Measurements from ENCODE around the gene PSMC1.

PSMC1 gene

DNA sequence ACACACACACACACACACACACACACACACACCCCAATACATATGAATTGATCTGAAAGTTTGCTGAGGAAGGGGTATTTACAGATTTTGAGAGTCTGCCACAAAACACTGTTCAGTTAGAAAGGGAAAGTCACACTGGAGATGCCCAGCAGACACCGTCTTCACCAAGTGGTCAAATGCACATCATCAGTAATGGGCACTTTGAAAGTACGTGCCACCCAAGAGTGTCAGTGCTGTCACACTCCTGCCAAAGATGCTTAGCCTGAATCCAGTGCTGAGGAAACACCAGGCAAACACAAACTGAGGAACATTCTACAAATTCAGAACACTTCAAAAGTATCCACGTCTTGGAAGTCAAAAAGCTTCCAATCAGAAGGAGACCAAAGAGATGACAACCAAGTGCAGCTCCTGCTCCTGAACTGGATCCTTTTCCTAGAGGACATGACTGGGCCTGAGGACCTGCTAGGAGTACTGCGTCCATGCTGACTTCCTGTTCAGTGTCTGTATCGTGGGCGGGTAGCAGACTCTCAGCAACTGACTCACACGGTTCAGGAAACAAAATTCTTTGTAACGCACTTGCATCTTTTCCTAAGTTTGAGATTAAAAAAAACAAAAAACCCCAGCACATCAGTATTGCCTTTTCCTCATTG lies 18.6 kb downstream of the PSMC1 start:
- intact Hi-C loops (cut with DNase I) = no loop called here
- peak in 2 of 42 donors; percentile 31 to 33 for DNase-seq

- intact Hi-C loops (cut with DNase I) = no loop called here
- no peak for DNase-seq
Observed at GRCh38 chr14:90275458-90275814, 19.1 kb downstream of the PSMC1 start.

DNA sequence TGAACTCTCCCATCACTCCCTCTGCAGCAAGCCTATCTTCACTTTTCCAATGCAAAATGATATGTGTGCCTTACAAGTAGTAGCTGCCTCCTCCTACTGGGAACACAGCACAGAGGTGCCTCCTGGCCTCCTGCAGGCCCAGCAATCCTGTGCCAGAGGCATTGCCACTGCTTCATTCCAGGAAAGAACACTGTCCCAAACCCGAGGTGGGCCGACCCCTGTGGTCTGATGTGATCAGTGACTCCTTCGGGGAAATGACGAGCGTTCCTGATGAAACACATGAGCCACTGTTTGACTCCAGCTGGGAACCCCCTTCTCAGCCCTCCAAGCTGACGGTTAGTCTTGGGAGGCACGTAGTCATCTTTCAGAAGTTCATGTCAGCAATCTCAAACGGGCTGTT lies 19.5 kb downstream of the PSMC1 start:
- intact Hi-C loops (cut with DNase I) = no loop called here
- no peak for DNase-seq

GRCh38 chr14:90276646-90277367 lies 20.5 kb downstream of the PSMC1 start:
- DNase-seq = no peak
- intact Hi-C loops (cut with DNase I) = no loop called here

DNA sequence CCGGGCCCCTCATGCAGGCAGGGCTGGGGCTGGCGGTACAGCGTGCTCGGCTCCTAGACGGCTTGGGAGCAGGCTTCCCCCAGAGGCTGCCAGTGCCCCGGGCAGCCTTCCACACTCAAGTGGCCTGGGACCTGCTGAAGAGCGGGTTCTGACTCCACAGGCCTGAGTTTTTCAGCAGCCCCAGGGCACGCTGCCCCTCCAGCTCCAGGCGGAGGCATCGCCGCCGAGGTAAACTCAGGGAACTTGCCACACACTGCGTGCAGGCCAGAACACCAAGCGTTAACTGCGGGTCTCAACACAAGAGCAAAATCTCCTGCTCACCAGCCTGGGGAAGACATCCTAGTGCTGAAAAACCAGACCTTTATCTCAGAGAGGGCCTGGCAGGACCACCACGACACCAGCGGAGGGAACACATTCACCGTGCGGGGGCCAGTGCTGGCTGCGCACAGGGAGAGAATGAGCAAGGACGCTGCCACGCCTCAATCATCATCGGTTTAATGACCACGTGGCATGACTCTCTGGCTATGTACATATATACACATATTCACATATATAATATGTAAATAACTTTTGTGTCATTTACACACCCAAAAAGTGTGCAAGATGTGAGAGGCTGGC lies 21.3 kb downstream of the PSMC1 start:
- intact Hi-C loops (cut with DNase I) = no loop called here
- no peak for DNase-seq

- DNase-seq = peak in 16 of 42 donors; percentile 17 to 78 (median 48)
- intact Hi-C loops (cut with DNase I) = no loop called here
Observed at GRCh38 chr14:90278199-90279175, 22.1 kb downstream of the PSMC1 start.

DNA sequence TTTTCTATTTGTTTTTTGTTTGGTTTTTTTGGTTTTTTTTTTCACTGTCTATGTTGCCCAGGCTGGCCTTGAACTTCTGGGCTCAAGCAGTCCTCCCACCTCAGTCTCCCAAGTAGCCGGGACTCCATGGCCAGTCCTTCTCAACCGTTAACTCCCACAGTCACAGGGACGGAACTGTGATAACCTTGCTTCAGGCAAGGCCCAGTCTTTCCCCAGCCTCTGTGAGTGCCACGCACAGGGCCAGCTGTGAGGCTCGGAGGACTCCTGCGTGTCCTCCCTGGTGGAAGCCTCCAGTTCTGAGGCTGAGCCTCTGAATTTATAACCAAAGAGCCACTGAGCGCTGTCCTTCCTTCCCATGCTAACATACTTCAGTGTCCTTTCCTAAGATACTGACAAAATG lies 23.7 kb downstream of the PSMC1 start:
- intact Hi-C loops (cut with DNase I) = no loop called here
- no peak for DNase-seq

DNA sequence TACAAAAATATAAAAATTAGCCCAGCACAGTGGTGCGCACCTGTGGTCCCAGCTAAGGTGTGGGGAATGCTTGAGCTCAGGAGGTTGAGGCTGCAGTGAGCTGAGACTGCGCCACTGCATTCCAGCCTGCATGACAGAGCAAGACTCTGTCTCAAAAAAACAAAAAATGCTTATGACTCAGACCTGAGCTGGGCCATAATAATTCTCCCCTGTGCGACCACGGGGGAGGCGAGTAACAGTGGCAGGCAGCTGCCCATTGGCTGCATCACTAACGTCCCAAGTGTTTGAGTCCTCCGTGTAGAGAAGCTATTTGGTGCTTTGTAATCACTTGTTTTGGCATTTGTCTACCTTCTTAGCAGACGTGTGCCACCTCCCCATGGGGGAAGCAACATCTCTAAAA lies 24.9 kb downstream of the PSMC1 start:
- intact Hi-C loops (cut with DNase I) = no loop called here
- DNase-seq = no peak

DNA sequence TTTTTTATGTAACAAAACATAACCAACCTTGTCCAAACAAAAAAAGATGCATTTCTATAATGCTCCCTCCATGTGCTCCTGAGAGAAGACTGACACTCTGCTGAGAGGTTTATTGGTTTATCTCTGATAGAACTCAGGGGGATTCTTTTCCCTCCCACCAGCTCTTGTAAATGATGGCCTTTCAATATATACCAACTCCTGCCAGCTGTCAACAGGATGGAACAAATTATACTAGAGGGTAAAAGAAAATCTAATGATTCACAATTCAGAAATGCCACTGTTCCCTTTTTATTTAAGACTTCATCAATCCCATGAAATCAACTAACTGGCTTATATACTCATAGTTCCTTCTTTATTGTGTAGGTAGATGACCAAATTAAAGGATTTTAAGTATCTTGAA lies 25.4 kb downstream of the PSMC1 start:
- intact Hi-C loops (cut with DNase I) = no loop called here
- DNase-seq = no peak

DNA sequence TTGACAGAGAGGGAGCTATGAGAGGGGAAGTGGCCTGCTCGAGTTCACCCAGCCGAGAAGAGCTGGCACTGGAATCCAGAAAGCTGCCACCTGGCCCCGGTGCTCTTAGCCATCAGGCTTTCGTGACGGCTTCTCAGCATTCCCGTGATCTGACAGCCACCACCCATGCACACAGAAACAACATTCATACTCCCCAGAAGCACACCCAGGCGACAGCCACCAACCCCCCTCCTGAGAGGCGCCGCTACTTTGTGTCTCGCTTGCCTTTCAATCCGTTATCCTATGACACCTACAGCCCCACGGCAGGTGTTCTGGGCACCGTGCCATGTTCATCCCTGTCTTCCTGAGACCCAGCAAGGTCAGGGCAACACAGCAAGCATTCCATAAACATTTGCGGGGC lies 31.4 kb downstream of the PSMC1 start:
- intact Hi-C loops (cut with DNase I) = no loop called here
- DNase-seq = peak in 35 of 42 donors; percentile 14 to 69 (median 51)

DNA sequence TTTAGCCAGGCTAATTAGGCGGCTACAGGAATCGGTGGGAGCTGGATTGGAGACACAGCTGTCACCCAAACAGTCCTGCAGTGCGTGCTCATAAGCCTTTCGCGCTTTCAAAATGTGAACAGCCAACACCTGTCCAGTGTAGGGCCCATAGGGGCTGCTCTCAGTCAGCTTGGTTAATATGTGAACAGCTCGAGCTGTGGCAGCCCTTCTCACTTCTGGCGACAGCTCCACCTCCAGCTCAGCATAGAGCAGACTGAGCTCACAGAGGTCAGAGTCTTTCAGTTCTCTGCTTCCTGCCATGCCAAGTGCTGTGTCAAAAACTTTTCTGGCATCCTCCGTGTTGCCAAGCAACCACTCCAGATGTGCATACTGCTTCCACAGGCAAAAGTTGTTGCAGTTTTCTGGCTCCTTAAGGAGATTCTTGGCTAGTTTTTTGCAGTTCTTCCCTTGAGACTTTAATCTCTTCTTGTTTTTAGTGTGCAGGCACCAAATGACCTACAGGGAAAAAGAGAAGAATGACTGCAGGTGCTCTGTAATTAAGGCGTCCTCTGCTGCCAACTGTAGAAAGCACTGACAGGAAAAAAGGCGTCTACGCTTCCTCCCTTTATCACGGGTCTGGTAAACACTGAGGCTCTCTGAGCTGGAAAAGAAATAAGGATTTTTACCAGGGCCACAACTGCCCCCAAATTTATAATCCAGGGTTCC lies 32.5 kb downstream of the PSMC1 start:
- DNase-seq = peak in 15 of 42 donors; percentile 25 to 59 (median 36)
- intact Hi-C loops (cut with DNase I) = no loop called here

GRCh38 chr14:90290337-90291011 lies 34.1 kb downstream of the PSMC1 start:
- peak in 1 of 42 donors; percentile 6 for DNase-seq
- intact Hi-C loops (cut with DNase I) = no loop called here

- DNase-seq = no peak
- intact Hi-C loops (cut with DNase I) = no loop called here
Observed at GRCh38 chr14:90291699-90292098, 35.3 kb downstream of the PSMC1 start.

DNA sequence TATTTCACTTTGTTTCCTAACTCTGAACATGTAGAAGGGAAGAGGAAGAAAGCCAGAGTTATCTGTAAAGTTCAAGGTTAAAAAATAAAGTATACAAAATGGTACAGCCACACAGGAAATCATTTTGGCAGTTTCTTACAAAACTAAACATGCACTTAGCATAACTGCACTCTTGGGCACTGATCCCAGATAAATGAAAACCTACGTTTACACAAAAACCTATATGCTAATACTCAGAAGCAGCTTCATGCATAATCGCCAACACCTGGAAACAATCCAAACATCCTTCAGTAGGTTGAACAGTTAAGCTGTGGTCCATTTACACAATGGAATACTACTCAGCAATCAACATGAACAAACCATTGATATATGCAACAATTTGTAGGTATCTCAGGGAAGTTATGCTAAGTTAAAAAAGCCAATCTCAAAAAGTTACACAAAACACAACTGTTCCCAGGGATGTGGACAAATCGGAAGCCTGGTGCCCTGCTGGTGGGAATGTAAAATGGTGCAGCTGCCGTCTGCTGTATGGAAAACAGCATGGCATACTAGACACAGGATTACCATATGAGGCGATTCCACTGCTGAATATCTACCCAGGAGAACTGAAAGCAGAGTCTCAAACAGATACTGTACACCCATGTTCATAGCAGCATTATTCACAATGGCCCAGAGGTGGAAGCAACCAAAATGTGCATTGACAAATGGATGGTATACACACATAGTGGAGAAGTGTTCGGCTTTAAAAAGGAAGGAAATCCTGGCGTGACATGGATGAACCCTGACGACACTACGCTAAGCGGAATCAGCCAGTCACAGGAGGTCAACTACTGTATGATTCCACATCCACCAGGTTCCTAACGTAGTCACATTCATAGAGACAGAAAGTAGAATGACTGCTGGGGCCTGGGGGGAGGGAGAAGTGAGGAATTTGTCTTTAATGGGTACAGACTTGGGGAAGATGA lies 37.7 kb downstream of the PSMC1 start:
- peak in 1 of 42 donors; percentile 1 for DNase-seq
- intact Hi-C loops (cut with DNase I) = no loop called here

DNA sequence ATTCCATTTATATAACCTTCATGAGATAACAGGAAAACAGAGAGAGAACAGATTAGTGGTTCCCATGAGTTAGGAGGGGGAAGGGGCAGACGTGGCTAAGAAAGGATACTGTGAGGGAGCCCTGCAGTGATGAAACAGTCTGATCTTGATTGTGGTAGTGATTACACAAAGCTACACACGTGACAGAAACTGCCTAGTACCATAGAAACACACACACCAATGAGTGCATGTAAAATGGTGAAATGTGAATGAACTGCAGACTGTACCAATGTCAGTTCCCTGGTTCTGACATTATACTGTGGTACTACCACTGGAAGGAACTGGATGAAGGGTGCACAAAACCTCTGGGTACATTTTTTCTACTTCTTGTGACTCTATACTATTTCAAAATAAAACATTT lies 38.5 kb downstream of the PSMC1 start:
- intact Hi-C loops (cut with DNase I) = no loop called here
- DNase-seq = peak in 1 of 42 donors; percentile 1

DNA sequence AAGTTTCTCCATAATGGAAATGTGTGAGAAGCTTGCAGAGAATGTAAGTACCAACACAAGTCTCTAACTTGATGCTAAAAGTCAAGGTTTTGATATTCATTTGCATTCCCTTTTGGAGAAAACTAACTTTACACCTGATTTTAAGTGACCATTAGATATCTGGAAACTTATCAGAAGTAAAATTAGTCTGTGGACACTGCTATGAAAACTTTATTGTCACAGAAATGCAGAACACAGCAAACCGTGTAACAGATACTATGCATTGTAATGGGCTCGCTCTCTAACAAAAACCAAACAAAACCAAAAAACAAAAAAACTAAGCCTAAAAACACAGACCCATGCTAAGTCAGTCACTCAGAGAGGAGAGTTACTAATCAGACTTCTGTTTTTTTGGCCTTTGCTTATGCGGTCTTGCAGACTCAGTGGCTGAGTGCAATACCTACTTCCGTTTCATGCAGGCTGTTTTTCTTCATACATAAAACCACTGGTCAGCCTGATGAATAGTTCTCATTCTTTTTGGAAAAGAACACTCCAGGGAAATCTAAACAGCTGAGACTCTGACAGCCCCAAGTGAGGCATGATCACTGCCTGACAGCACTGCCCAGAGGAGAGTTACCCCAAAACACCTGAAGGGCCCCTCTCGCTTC lies 39.6 kb downstream of the PSMC1 start:
- intact Hi-C loops (cut with DNase I) = no loop called here
- DNase-seq = peak in 3 of 42 donors; percentile 6 to 40 (median 34)

- intact Hi-C loops (cut with DNase I) = no loop called here
- peak in 3 of 42 donors; percentile 3 to 19 (median 16) for DNase-seq
Observed at GRCh38 chr14:90296641-90297040, 40.3 kb downstream of the PSMC1 start.
